Left ventricle myocardium superior (tissue), 1 donor: ENCODE results near the gene RHOH. TPM values are rescaled to one million over a fixed set of nuclear protein-coding genes. Genes with fewer than 3 reads are reported as not detected.

Source experiments
- ATAC-seq: fragments of 200-7000 bp; cut with Tn5 transposase; one replicate; pipeline ENCODE4 v1.9.1; 2020; ENCODE audit warnings: mild to moderate bottlenecking, moderate library complexity
- DNase-seq: peaks from one replicate; pipeline ENCODE4 v3.0.0-alpha.2; 2020
- intact Hi-C: fragments of 100-400 bp; cut with micrococcal nuclease; formaldehyde crosslinking; loops from one replicate; pipeline ENCODE4 v1.11.0; 2022
- total RNA-seq: library from RNA; stranded (reverse); fragmentation: NEBNext Ultra II Directional; extraction: Animal tissue kit (Norgen Biotek cat#: 25700); gene quantifications from one replicate; pipeline ENCODE4 v1.2.1, GENCODE V29; 2021
- donor health status: DM: no; HTN: yes; CAD: no; lungs with severe emphysema.

The RHOH gene
- total RNA-seq, 1 donor from 2014 or later: 0.67 TPM

DNA sequence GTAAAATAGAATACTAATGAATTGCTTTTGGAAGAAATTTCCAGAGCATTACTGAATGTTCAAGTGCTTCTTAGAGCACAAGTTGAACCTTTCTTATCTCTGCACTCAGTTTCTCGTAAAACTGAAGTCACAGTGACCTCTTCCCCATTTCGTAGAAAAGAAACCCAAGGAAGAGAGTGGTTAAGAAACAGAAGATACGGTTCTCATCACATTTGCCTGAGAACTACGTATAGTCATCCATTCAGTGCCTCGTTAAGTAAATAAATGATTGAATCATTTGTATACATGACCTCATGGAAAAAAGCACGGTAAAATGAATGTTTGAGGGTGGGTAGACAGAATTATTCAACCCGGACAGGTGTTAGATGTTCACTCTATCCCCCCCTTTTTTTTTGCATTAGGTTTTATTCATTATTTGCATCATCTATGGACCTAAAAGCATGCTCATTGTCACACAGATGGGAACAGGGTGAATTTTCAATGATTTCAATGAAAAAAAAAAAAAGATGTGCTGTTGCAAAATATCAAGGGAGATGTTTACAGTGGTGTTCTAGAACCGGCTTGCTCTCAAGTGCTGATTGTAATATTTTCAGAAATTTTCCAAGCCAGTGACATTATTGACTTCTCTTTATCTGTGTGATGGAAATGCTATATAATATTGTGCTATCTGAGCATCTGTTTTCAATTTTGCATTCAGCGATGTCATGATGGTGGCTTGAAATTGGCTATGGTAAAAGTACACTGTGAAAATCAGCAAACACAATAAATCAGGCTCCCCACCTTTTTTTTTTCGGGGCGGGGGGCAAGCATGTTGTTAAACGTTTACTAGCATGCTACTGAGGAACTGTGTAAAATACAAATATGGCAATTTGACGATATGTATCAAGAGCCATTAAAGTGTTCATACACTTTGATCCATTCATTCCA, 4.3 kb downstream of the RHOH start:
- ATAC-seq: no peak
- intact Hi-C loops: no loop called here

DNA sequence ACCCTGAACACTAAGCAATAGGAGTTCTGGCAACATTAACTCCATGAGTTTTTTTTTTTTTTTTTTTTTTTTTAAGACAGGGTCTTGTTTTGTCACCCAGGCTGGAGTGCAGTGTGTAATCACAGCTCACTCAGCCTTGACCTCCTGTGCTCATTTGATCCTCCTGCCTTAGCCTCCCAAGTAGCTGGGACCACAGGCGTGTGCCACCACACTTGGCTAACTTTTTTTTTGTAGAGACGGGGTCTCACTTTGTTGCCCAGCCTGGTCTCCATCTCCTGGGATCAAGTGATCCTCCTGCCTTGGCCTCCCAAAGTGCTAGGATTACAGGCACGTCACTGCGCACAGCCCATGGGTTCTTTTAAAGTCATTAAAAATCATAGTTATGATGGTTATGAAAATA, 5.1 kb downstream of the RHOH start:
- DNase-seq: no peak
- intact Hi-C loops: no loop called here
- ATAC-seq: no peak

More for the DNA sequence above, 4.3 kb downstream of the RHOH start:
- DNase-seq: no peak

DNA sequence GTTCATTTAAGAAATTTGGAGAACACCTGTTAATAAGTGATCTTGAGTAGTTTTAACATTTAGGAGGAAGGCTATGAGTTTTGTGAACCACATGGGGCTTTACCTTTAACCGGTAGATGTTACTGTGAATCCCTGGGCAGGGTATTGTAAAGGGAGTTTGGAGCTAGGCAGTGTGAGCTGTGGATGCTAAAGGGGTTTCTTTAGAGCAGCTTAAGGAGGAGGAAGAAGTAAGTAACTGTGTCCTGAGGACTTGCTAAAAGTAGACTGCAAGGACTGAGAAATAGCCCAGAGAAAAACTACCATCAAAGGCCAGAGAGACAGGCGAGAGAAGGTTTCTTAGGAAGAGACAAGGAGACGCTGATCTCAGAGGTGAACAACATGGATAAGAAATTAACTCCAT, 5.6 kb downstream of the RHOH start:
- no peak for DNase-seq
- ATAC-seq: no peak
- intact Hi-C loops: no loop called here

DNA sequence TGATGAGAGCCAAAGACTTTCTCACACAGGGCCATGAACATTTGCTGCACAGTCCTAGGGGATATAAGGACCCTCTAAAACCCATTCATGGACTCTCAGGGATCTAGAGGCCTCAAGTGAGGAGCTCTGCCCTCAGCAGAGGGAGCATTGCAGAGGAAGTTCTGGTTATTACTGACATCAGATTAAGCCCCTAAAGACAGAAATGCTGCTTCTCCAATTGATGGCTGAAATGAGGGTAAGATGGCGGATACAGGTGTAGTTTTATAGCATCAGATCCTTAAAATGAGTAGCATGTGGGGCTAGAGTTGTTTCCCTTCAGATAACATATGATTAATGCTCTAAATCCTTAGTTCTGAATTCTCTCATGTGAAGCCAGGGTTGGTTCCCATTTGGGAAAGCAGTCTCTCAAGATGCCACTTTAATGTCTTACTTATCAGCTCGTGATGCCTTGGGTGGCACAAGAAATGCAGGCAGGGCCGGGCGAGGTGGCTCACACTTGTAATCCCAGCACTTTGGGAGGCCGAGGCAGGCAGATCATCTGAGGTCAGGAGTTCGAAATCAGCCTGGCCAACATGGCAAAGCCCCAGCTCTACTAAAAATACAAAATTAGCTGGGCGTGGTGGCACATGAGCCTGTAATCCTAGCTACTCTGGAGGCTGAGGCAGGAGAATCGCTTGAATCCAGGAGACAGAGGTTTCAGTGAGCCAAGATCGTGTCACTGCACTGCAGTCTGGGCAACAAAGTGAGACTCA, 7.9 kb downstream of the RHOH start:
- DNase-seq: no peak
- no peak for ATAC-seq
- intact Hi-C loops: no loop called here

DNA sequence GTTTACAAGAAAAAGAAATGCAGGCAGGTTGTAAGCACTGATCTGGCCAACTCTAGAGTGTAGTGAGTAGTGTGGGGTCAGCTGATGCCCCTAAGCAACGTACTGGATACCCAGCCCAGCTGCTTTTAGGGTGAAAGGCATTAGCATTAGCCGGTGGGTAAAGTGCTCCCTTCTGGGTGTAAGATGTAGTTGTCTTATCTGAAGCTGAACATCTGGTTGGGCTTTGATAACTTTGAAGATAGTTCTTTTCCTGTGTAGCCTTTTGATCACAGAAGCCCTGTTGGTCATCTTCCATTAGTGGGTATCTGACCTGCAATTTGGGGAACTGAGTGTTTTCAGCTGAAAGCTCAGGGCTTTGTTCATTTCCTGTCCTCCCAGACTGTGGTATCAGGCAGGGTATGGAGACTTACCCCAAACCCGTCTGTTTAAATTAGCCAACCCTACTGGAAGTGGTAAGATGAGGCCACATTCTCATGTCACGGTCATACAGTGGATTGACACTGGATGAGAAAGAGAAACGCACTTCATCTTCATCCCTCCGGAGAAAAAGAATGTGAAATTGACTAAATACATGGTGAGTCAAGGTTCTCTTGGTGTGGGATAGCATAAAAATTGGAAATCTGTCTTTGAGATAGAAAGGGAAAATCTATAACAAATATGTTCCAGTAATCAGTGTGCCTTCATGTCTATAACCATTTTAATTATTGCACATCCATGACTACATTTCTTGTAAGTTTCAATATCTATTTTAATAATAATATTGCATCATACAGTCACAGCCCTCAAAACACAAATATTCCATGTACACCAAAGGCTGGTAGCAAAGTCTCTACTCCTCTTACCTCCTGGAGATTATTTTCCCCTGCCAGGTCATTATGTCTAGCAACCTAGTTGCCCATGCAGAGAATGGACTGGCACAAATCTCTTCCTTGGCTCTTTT, 8.7 kb downstream of the RHOH start:
- intact Hi-C loops: no loop called here

DNA sequence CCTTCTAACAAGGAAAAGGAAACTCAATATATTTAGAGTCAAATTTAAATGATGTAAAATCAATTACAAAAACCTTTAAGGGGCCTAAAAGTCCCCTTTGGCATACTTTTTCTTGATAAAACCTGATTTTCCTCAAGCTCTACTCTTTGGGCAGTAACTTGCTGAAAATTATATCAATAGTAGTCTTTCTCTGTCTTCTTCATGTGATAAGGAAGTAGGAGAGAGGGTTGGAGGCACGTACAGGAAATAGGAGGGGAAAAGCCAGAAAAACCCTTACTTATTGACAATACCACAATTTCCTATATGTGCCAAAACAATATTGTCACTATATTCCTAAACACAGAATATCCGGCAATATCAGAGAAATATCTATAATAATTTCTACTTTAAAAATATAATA, 9.6 kb downstream of the RHOH start:
- intact Hi-C loops: no loop called here
- DNase-seq (no peak), ATAC-seq (no peak)

More for the DNA sequence above, 8.7 kb downstream of the RHOH start:
- ATAC-seq (peak; percentile 25), DNase-seq (no peak)

DNA sequence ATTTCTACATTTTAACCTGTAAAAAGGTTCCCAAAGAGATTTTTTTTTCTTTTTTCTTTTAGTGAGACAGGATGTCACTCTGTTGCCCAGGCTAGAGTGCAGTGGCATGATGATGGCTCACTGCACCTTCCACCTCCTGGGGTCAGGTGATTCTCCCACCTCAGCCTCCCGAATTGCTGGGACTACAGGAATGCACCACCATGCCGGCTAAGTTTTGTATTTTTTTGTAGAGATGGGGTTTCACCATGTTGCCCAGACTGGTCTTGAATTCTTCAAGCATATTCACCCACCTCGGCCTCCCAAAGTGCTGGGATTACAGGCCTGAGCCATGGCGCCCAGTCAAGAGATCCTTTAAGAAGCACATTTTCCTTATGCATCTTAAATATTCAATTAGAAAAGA, 12.6 kb downstream of the RHOH start:
- DNase-seq (no peak), ATAC-seq (no peak)
- intact Hi-C loops: no loop called here

DNA sequence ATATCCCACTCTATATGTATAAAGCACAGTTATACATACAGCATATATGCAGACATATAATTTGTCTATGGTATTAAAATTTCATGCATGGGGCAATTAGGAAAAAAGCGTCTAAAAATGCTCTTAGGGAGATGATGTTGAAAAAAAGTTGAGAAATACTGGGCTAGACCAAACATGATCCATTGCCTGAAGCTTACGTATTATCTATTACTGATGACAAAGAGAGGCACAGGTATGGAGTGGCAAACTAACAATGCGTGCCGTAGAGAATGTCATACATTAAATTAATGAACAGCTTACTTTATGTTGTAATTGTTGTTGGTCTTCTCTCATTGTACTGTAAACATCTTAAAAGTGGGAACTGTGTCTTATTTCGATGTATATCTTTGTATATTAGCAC, 13.9 kb downstream of the RHOH start:
- intact Hi-C loops: no loop called here
- DNase-seq (no peak), ATAC-seq (no peak)

DNA sequence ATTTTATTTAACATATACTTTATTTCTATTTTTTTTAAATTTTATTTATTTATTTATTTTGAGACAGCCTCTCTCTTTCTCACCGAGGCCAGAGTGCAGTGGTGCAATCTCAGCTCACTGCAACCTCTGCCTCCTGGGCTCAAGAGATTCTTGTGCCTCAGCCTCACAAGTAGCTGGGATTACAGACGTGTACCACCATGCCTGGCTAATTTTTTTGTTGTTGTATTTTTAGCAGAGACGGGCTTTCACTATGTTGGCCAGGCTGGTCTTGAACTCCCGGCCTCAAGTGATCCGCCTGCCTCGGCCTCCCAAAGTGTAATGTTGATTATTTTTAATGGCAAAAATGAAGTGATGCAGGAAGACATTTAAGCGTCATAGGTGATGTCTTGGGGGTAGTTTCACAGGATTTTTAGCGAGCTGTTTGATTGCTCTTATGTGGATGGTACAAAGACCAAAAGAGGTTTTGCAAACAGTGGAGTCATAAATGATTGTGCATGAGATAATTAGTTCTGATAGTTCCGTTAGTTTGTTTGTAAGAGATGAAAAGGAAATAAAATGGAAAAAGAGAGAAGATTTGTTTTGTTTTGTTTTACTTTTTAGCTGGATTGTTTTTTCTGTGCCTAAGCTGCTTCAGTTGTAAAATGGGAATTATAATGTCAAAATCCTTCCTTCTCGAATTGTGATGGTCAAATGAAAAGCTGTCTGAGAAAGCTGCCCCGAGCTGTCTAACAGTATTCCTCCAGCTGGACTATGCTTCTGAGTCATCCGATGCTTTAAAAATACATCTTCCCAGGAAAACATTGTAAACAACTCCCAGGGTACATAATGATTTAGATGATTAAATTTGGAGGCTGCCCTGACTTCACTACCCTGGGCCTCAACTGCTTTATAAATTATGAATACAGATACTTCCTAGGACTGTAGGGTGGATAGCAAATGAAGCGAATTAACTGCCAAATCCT, 14.7 kb downstream of the RHOH start:
- DNase-seq (no peak), ATAC-seq (no peak)
- intact Hi-C loops: no loop called here

DNA sequence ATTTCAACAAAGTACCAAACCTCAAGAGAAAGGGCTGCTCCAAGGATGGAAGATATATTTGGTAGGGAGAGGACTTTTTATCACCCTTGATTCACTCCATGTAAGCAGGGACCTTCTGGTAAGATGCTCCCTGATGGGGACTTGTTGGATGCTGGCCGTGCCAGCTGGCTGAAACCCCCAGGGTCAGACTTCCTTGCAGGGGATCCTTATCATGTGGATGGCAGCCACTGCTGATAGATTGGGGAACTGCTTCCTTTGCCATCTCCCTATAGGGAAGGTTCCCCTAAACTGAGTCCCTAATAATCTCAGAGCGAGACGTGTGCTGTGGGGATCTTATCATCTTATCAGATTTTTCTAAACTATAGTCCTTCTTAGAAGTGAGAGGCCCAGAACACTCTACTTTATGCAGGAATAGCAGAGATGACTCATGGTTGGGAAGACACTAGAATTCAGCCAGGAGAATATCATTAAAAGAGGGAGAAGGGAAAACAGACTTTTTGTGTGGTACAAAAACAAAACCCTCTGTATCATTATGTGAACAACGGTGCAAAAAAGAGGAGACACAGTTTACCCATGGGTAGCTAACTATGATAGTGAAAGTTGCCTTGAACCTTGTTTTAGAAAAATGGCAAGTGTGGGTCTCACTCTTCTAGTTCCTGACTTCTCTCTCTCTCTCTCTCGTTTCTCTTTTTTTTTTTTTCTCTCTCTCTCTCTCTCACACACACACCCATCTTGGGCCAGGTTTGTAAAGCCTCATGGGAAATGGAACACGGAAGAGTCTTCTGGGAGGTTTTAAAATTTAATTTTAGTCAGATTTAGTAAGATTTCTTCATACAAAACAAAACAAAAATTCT, 16.1 kb downstream of the RHOH start:
- ATAC-seq: no peak
- intact Hi-C loops: no loop called here
- no peak for DNase-seq

DNA sequence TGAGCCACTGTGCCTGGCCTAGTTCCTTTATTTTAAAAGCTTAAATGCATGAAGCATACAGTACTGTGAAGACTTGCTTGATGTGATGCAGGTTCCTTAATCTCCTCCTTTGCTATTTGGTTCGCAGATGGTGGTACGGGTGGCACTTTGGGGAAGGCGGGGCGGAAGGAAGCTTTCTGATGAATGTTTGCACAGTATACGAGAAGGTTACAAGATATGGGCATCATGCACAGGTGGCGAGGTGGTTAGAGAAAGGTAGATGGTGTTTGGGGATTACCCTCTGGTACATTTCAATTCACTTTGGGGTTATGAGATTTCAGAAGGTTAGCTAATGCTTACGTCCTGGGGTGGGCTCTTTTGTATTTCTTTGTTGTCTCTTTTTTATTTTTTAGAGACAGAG, 17.2 kb downstream of the RHOH start:
- ATAC-seq (no peak), DNase-seq (no peak)
- intact Hi-C loops: no loop called here

DNA sequence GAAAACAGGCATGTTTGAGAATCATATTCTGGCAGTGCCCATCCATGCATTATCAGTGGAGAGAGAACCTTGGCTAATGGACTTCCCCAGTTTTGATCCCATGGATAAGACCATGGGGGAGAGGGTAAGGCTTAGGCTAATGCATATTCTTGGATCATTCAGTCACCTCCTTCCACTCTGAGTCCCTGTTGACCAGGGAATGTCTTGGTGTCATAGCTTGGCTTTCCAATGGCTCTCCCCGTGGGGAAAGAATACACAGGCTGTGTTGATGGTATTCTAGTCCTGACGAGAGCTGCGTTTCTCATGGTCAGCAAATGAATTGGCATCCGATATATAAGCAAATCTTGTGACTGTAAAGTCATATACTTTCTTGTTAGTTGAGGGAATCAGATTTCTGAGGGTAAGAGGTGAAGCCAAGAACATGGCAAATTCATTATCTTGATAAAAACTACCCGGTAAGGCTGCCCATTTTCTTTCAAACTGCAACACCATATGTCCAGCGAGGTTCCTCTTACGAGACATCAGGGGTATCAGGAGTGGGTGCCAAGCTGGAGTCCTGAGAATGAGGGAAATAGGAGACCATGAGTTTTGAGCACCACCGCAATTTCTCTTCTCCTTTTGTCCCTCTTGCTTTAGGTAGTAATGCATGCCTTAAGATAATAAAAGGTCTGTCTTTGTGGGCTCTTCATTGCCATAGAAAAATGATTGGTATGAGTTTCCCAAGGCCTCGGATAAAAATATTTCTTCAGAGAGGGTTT, 18.0 kb downstream of the RHOH start:
- intact Hi-C loops: no loop called here
- no peak for ATAC-seq
- no peak for DNase-seq

DNA sequence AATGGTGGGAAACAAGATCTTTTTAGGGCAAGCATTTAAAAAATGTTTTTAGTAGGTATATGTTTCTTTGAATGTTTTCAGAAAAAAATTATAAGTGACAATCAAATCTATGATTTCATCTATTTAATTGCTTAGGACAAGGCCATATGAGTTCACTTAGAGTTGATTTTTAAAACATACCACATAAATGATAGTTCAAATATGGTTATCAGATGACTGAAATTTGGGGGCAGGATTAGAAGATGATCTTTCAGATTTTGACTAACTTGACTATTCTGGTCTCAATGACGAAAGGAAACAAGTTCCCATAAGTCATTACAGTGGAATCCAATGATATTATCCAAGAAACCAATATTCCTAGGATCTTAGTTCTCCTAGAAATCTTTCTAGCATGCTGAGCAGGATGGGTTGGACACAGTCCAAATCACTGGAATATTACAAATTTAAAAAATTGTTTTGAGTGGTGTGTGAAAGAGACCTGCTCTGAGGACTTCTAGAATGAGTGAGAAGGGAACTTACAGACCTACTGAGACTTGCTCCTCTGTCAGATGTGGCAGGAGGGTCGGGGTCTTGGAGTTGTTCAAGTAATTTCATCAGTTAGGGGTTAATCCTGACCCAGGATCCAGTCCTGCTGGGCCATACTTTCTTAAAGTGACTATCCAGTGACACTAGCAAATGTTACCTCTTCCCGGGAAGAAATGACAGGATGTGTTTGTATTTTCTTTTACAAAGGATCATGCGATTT, 20.0 kb downstream of the RHOH start:
- intact Hi-C loops: no loop called here
- DNase-seq (no peak), ATAC-seq (no peak)

DNA sequence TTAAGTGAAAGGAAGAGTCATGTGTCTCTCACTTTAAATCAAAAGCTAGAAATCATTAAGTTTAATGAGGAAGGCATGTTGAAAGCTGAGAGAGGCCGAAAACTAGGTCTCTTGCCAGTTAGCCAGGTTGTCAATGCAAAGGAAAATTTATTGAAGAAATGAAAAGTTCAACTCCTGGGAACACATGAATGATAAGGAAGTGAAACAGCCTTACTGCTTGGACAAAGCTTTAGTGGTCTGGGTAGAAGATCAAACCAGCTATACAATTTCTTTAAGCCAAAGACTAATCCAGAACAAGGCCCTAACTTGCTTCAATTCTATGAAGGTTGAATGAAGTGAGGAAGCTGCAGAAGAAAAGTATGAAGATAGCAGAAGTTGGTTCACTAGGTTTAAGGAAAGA, 24.9 kb downstream of the RHOH start:
- ATAC-seq (no peak), DNase-seq (no peak)
- intact Hi-C loops: no loop called here

DNA sequence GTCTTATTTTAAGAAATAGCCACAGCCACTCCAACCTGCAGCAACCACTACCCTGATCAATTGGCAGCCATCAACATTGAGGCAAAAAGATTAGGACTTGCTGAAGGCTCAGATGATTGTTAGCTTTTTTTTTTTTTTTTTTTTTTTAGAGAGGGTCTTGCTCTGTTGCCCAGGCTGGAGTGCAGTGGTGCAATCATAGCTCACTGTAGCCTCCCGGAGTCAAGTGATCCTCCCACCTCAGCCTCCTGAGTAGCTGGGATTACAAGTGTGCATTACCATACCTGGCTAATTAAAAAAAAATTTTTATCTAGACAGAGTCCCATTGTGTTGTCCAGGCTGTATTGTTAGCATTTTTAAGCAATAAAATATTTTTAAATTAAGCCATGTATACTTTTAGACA, 26.5 kb downstream of the RHOH start:
- intact Hi-C loops: no loop called here
- no peak for DNase-seq
- ATAC-seq: no peak

DNA sequence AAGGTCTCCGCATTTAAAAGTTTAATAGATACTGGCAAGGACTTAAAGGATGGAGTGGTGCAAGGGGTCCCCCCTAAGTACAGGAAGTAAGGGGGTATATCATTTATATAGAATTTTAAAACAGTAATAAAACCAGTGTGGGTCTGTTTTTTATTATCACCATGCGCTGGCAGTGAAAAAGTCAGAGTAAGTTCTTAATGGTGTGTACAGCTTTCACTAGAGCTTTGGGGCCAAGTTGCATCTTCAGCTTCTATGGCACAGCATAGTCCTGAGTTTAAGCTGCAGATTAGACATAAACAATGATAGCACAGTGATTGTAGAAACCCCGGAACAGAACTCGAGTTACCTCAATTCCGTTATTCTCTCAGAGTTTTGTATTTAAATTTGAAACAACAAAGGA, 27.6 kb downstream of the RHOH start:
- intact Hi-C loops: no loop called here
- no peak for DNase-seq
- no peak for ATAC-seq
